HepG2 (cell line): ENCODE data around the gene PRKAR1A. TPM values are rescaled to one million over a fixed set of nuclear protein-coding genes. Genes with fewer than 3 reads are reported as not detected.
"Not testable (repeated sequence)": the region's sequence is repeated elsewhere in the genome, so short reads cannot be mapped to it uniquely, and the experiment has no call there.

ENCODE experiments used
- ATAC-seq: fragments of 200-7000 bp; cut with Tn5 transposase; 3 replicates; pipeline ENCODE4 v1.9.1; 2020; ENCODE audit warnings: mild to moderate bottlenecking, moderate library complexity
- BruUV-seq: library from RNA; stranded (reverse); fragments of 400-500 nt; replicated peaks from 2 replicates; lab custom pipeline; 2021; lab: Mats Ljungman, UMichigan
- CTCF ChIA-PET: fragments of 300-600 bp; formaldehyde crosslinking; extraction: SDS; loops from one replicate; lab custom pipeline; 2021; ENCODE audit warnings: low total read pairs, inconsistent platforms, low intra/inter-chr PET ratio; lab: Yijun Ruan, JAX
- POLR2A ChIA-PET: fragments of 350-600 bp; sonication (Branson Sonifier 250); formaldehyde crosslinking; loops from one replicate; lab custom pipeline; 2020; ENCODE audit warnings: antibody characterized with exemption, inconsistent platforms; lab: Yijun Ruan, JAX
- DNase-seq: peaks from one replicate; pipeline ENCODE4 v3.0.0-alpha.2; 2015; ENCODE audit warnings: low spot score
- FAIRE-seq: peaks from 3 replicates; lab custom pipeline; 2011; peaks lifted over from hg19 to GRCh38; lab: Jason Lieb, UNC
- H2AFZ ChIP-seq: one replicate; pipeline ENCODE4 v1.6.1; 2011; ENCODE audit warnings: low read length, inconsistent platforms
- H3K27ac ChIP-seq: fragments of 300-600 bp; 3 replicates; pipeline ENCODE4 v1.8.0; 2011; ENCODE audit warnings: mixed run types, mild to moderate bottlenecking, mixed read lengths, low read length, inconsistent platforms; ENCODE audit not compliant: insufficient read depth; ENCODE audit errors: extremely low read length
- H3K27me3 ChIP-seq, 2 experiments: fragments of 200-600 bp in 1 of 2; 2 replicates in 1 of 2; 3 replicates in 1 of 2; pipeline versions ENCODE4 v1.6.0 to v1.8.0; 2011; ENCODE audit warnings: low read length in 2 of 2, mild to moderate bottlenecking in 2 of 2, moderate library complexity in 2 of 2, inconsistent platforms in 1 of 2; ENCODE audit not compliant: insufficient read depth in 2 of 2, control insufficient read depth in 1 of 2
- H3K36me3 ChIP-seq, 2 experiments: fragments of 200-600 bp in 1 of 2; replicated peaks in 1 of 2; 2 replicates in 1 of 2; 3 replicates in 1 of 2; pipeline versions ENCODE4 v1.5.1 to v1.8.0; 2011; ENCODE audit warnings: low read length in 2 of 2, inconsistent platforms in 1 of 2; ENCODE audit not compliant: insufficient read depth in 2 of 2, control insufficient read depth in 1 of 2
- H3K4me1 ChIP-seq: 2 replicates; pipeline ENCODE4 v1.5.1; 2012; ENCODE audit warnings: low read length, inconsistent platforms; ENCODE audit not compliant: insufficient read depth
- H3K4me2 ChIP-seq: 2 replicates; pipeline ENCODE4 v1.6.0; 2011; ENCODE audit warnings: low read depth, low read length, inconsistent platforms
- H3K4me3 ChIP-seq, 3 experiments: fragments of 200-600 bp in 1 of 3; sonication (generic), shearing (Covaris generic) in 1 of 3; replicated peaks in 1 of 3; 2 replicates each; pipeline ENCODE4 v1.5.1; 2011 to 2016; ENCODE audit warnings: low read length in 3 of 3, inconsistent platforms in 2 of 3, low read depth in 2 of 3, mild to moderate bottlenecking in 2 of 3, control low read depth in 1 of 3, mixed read lengths in 1 of 3; ENCODE audit not compliant: insufficient read depth in 1 of 3
- H3K79me2 ChIP-seq: one replicate; pipeline ENCODE4 v1.6.1; 2011; ENCODE audit warnings: low read length, inconsistent platforms; ENCODE audit not compliant: insufficient read depth
- H3K9ac ChIP-seq: 2 replicates; pipeline ENCODE4 v1.6.0; 2011; ENCODE audit warnings: mild to moderate bottlenecking, low read depth, low read length, inconsistent platforms; ENCODE audit not compliant: insufficient read depth
- H3K9me3 ChIP-seq: 2 replicates; pipeline ENCODE4 v1.5.1; 2012; ENCODE audit warnings: mild to moderate bottlenecking, low read length
- H4K20me1 ChIP-seq: 2 replicates; pipeline ENCODE4 v1.6.0; 2011; ENCODE audit warnings: inconsistent platforms, mild to moderate bottlenecking, low read length, moderate library complexity; ENCODE audit not compliant: insufficient read depth
- HNRNPUL1 ChIP-seq: fragments of 200-400 bp; formaldehyde crosslinking; IDR thresholded peaks from 2 replicates; pipeline ENCODE4 v1.6.1; 2017; ENCODE audit warnings: low read depth, mild to moderate bottlenecking, low read length, moderate library complexity
- ZBTB33 ChIP-seq: sonication (generic); formaldehyde crosslinking; IDR thresholded peaks from 2 replicates; pipeline ENCODE4 v1.4.0; 2020; ENCODE audit warnings: missing genetic modification reagents
- ZNF121 ChIP-seq: sonication (generic); formaldehyde crosslinking; IDR thresholded peaks from 2 replicates; pipeline ENCODE4 v1.5.0; 2020; ENCODE audit warnings: mild to moderate bottlenecking, missing genetic modification reagents
- ZNF770 ChIP-seq: sonication (generic); formaldehyde crosslinking; IDR thresholded peaks from 2 replicates; pipeline ENCODE4 v1.5.0; 2020; ENCODE audit warnings: mild to moderate bottlenecking, missing genetic modification reagents
- WGBS: methylation state at CpG from one replicate; pipeline ENCODE4 v1.1.6; 2017; ENCODE audit warnings: low lambda C conversion rate; 5-methylcytosine and 5-hydroxymethylcytosine counted together
- in situ Hi-C: cut with HindIII; loops from 2 replicates; pipeline ENCODE4 v1.10.0; 2017; ENCODE audit warnings: low pct_unique_long_range_greater_than_20kb; ENCODE audit not compliant: extremely low pct_ligation_motif_present
- intact Hi-C: fragments of 100-400 bp; cut with micrococcal nuclease; formaldehyde crosslinking; loops from one replicate; pipeline ENCODE4 v1.10.0; 2022; ENCODE audit not compliant: unreplicated experiment
- polyA plus RNA-seq, 8 experiments: library from polyadenylated mRNA; depleted of rRNA in 3 of 8; stranded (reverse) in 7 of 8; unstranded in 1 of 8; fragments of >200 nt; fragmentation: Illumina TruSeq in 4 of 8; extraction: Trizol in 4 of 8; gene quantifications; 2 replicates each; pipeline versions ENCODE4 v1.2.1 to v1.2.3, GENCODE V29; 2011 to 2016; ENCODE audit warnings: low read depth in 4 of 8, missing spikeins in 1 of 8, mixed read lengths in 1 of 8; ENCODE audit not compliant: insufficient read depth in 1 of 8
- total RNA-seq, 5 experiments: library from RNA; depleted of rRNA; stranded (reverse); fragments of >200 nt; fragmentation: Illumina TruSeq; extraction: Trizol; gene quantifications; 2 replicates each; pipeline ENCODE4 v1.2.3, GENCODE V29; 2016; ENCODE audit warnings: low read depth in 1 of 5

PRKAR1A gene
- total and polyA plus RNA-seq, 2 of the 13 experiments (the other 11 are each of a cell fraction or from before 2014, with no cell fraction given): 265 to 266 TPM

- intact Hi-C loops, DNase-seq, BruUV-seq, H4K20me1 ChIP-seq, CTCF ChIA-PET, H3K27me3 ChIP-seq, H3K27ac ChIP-seq, H3K79me2 ChIP-seq, FAIRE-seq, H3K36me3 ChIP-seq, H3K9me3 ChIP-seq, H3K4me3 ChIP-seq, in situ Hi-C loops, H3K9ac ChIP-seq, ATAC-seq, H2AFZ ChIP-seq: not testable (repeated sequence)
- 89% methylated on average over 8 of the region's 8 CpGs for WGBS
- TF ChIP-seq ZBTB33 (CRISPR knock-in tag): peak; percentile 87
- POLR2A ChIA-PET: interaction anchor here (2.0 kb wide), 1 partner anchor 20 kb away, joined by 6 read pairs; the partner anchor contains the start of gene PRKAR1A
- Histone ChIP-seq H3K4me2 (0 out of 2 replicates have a peak overlapping the region, but pooled peaks have one; percentile 4), H3K4me1 (peaks cover 18% of the 10 kb centered on the region)
Measured at GRCh38 chr17:68492394-68493054, 19.7 kb upstream of the PRKAR1A start.

GRCh38 chr17:68495081-68495480 lies 17.1 kb upstream of the PRKAR1A start:
- WGBS: 52% methylated on average over 4 of the region's 4 CpGs
- BruUV-seq: no TSS peak
- Histone ChIP-seq H3K4me1 (peaks cover 27% of the 10 kb centered on the region), H3K36me3 (no peaks in the 10 kb centered on the region), H3K4me2 (no peak overlapping the region), H2AFZ (no peak overlapping the region), H3K9me3 (no peaks in the 10 kb centered on the region), H3K27me3 (no peaks in the 10 kb centered on the region; a peak in 2 of 5 replicates), H3K9ac (no peak overlapping the region), H3K27ac (no peak overlapping the region), H3K4me3 (no peak overlapping the region), H3K79me2 (no peaks in the 10 kb centered on the region), H4K20me1 (no peaks in the 10 kb centered on the region)
- ATAC-seq (0 out of 3 replicates have a peak, but pooled peaks have one; percentile 18), FAIRE-seq (no peak), DNase-seq (no peak)
- in situ Hi-C loops: no loop called here
- TF ChIP-seq ZNF770 (CRISPR knock-in tag) (peak; percentile 54), ZNF121 (CRISPR knock-in tag) (peak; percentile 74), HNRNPUL1 (no peak)
- POLR2A ChIA-PET: interaction anchor here (0.8 to 3.5 kb wide), 2 partner anchors 9 to 17 kb away, joined by 3 to 19 read pairs; partner anchors contain the start of gene PRKAR1A
- CTCF ChIA-PET: no interaction called here
- intact Hi-C loops: no loop called here
